K562 (cell line): ENCODE data around the gene SCAPER. TPM values are rescaled to one million over a fixed set of nuclear protein-coding genes. Genes with fewer than 3 reads are reported as not detected.

Source experiments
- ATAC-seq: fragments of 200-7000 bp; cut with Tn5 transposase; 3 replicates; pipeline ENCODE4 v1.9.1; 2020; ENCODE audit warnings: moderate library complexity
- BruUV-seq: library from RNA; stranded (reverse); fragments of 400-500 nt; replicated peaks from 2 replicates; lab custom pipeline; 2021; lab: Mats Ljungman, UMichigan
- CTCF ChIA-PET: fragments of 300-600 bp; formaldehyde crosslinking; extraction: SDS; loops from one replicate; lab custom pipeline; 2021; ENCODE audit warnings: low intra/inter-chr PET ratio; lab: Yijun Ruan, JAX
- POLR2A ChIA-PET: fragments of 300-600, 350-650 bp; sonication (Branson Sonifier 250); formaldehyde crosslinking; extraction: SDS; loops from one replicate; lab custom pipeline; 2021; ENCODE audit warnings: antibody characterized with exemption, inconsistent platforms; lab: Yijun Ruan, JAX
- DNase-seq, 4 experiments: peaks; one replicate each; pipeline versions ENCODE4 v3.0.0 to v3.0.0-alpha.2; 2011 to 2018; ENCODE audit warnings: low spot score in 3 of 4, mixed read lengths in 3 of 4; ENCODE audit errors: extremely low read depth in 1 of 4
- FAIRE-seq: peaks from 2 replicates; lab custom pipeline; 2011; peaks lifted over from hg19 to GRCh38; lab: Jason Lieb, UNC
- H2AFZ ChIP-seq: 2 replicates; pipeline ENCODE4 v1.6.0; 2011; ENCODE audit warnings: low read depth, low read length, control low read depth, inconsistent platforms
- H3K27ac ChIP-seq: fragments of 200-600 bp; 3 replicates; pipeline ENCODE4 v1.8.0; 2011; ENCODE audit warnings: low read depth, mild to moderate bottlenecking, control low read depth, inconsistent platforms, low read length, moderate library complexity, mixed read lengths; ENCODE audit errors: extremely low read depth
- H3K27me3 ChIP-seq, 2 experiments: fragments of 300-600 bp in 1 of 2; 2 replicates in 1 of 2; 3 replicates in 1 of 2; pipeline versions ENCODE4 v1.6.0 to v1.8.0; 2011; ENCODE audit warnings: inconsistent platforms in 2 of 2, low read length in 2 of 2, mild to moderate bottlenecking in 1 of 2, mixed read lengths in 1 of 2, moderate library complexity in 1 of 2; ENCODE audit not compliant: control insufficient read depth in 2 of 2, insufficient read depth in 2 of 2
- H3K36me3 ChIP-seq: fragments of 300-600 bp; 3 replicates; pipeline ENCODE4 v1.8.0; 2011; ENCODE audit warnings: mild to moderate bottlenecking, low read length, inconsistent platforms; ENCODE audit not compliant: control insufficient read depth, insufficient read depth
- H3K4me1 ChIP-seq, 2 experiments: fragments of 200-600 bp in 1 of 2; replicated peaks in 1 of 2; 2 replicates in 1 of 2; 3 replicates in 1 of 2; pipeline versions ENCODE4 v1.5.1 to v1.8.0; 2011; ENCODE audit warnings: inconsistent platforms in 2 of 2, low read length in 2 of 2, mild to moderate bottlenecking in 1 of 2, mixed read lengths in 1 of 2, moderate library complexity in 1 of 2; ENCODE audit not compliant: control insufficient read depth in 2 of 2, insufficient read depth in 2 of 2
- H3K4me2 ChIP-seq: 2 replicates; pipeline ENCODE4 v1.6.1; 2011; ENCODE audit warnings: low read length, control low read depth, inconsistent platforms, mixed read lengths; ENCODE audit not compliant: insufficient read depth
- H3K4me3 ChIP-seq: fragments of 200-600 bp; sonication (generic), shearing (Covaris generic); 2 replicates; pipeline ENCODE4 v1.5.1; 2016; ENCODE audit warnings: control low read depth, inconsistent platforms
- H3K79me2 ChIP-seq: fragments of 200-600 bp; 3 replicates; pipeline ENCODE4 v1.8.0; 2011; ENCODE audit warnings: low read length, inconsistent platforms; ENCODE audit not compliant: control insufficient read depth, insufficient read depth
- H3K9ac ChIP-seq, 2 experiments: 2 replicates each; pipeline versions ENCODE4 v1.6.0 to v1.6.1; 2011; ENCODE audit warnings: low read depth in 2 of 2, low read length in 2 of 2, control low read depth in 1 of 2, inconsistent platforms in 1 of 2, mild to moderate bottlenecking in 1 of 2, mixed read lengths in 1 of 2; ENCODE audit not compliant: insufficient read depth in 1 of 2
- H3K9me1 ChIP-seq: one replicate; pipeline ENCODE4 v1.6.0; 2011; ENCODE audit warnings: inconsistent platforms, mild to moderate bottlenecking, low read length, moderate library complexity; ENCODE audit not compliant: control insufficient read depth, insufficient read depth
- H3K9me3 ChIP-seq: replicated peaks from 2 replicates; pipeline ENCODE4 v1.5.1; 2011; ENCODE audit warnings: low read depth, low read length, inconsistent platforms; ENCODE audit not compliant: control insufficient read depth, insufficient read depth
- H4K20me1 ChIP-seq: replicated peaks from 2 replicates; pipeline ENCODE4 v1.6.1; 2011; ENCODE audit warnings: low read length, inconsistent platforms, mixed read lengths; ENCODE audit not compliant: control insufficient read depth, insufficient read depth
- ARID2 ChIP-seq: fragments of 450-650 bp; IDR thresholded peaks from 2 replicates; pipeline ENCODE4 v1.6.1; 2017; ENCODE audit warnings: antibody characterized with exemption, mild to moderate bottlenecking
- ETS1 ChIP-seq: conservative IDR thresholded peaks from 2 replicates; pipeline ENCODE4 v1.6.1; 2011; ENCODE audit warnings: low read depth, mild to moderate bottlenecking, low read length; ENCODE audit not compliant: control insufficient read depth
- ZBTB33 ChIP-seq: sonication (generic); formaldehyde crosslinking; IDR thresholded peaks from 2 replicates; pipeline ENCODE4 v1.8.1; 2023; ENCODE audit warnings: mild to moderate bottlenecking, missing genetic modification reagents
- ZFP91 ChIP-seq: sonication (generic); formaldehyde crosslinking; IDR thresholded peaks from 2 replicates; pipeline ENCODE4 v1.8.0; 2022; ENCODE audit warnings: mild to moderate bottlenecking, missing genetic modification reagents
- ZNF778 ChIP-seq: fragments of 450-650 bp; formaldehyde crosslinking; IDR thresholded peaks from 2 replicates; pipeline ENCODE4 v1.4.0; 2020; ENCODE audit warnings: mild to moderate bottlenecking, moderate library complexity
- WGBS: fragments of 100-300 bp; shearing (Covaris generic); methylation state at CpG from one replicate; pipeline ENCODE4 v1.1.6; 2016; ENCODE audit warnings: low coverage, mixed read lengths; ENCODE audit not compliant: insufficient coverage; ENCODE audit errors: missing lambda C conversion rate; 5-methylcytosine and 5-hydroxymethylcytosine counted together
- in situ Hi-C: fragments of 300-500 bp; cut with MboI; formaldehyde crosslinking; loops from 4 replicates; pipeline ENCODE4 v1.15.0; 2018; ENCODE audit warnings: inconsistent platforms, mixed read lengths
- intact Hi-C: fragments of 100-400 bp; cut with micrococcal nuclease; formaldehyde crosslinking; loops from 2 replicates; pipeline ENCODE4 v1.14.2; 2022
- polyA plus RNA-seq, 8 experiments: library from polyadenylated mRNA; depleted of rRNA in 4 of 8; stranded (reverse) in 5 of 8; unstranded in 3 of 8; fragments of >200 nt; fragmentation: Nextera tagmentation in 2 of 8; fragmentation: Illumina TruSeq in 1 of 8; extraction: Ambion mirVana in 2 of 8; extraction: Trizol in 1 of 8; gene quantifications; 2 replicates each; pipeline versions ENCODE4 v1.2.1 to v1.2.3, GENCODE V29; 2011 to 2014; ENCODE audit warnings: inconsistent platforms in 1 of 8, missing spikeins in 1 of 8
- total RNA-seq, 7 experiments: library from RNA; depleted of rRNA in 6 of 7; stranded (reverse); fragments of >200 nt in 6 of 7; fragmentation: Illumina TruSeq in 2 of 7; extraction: Trizol in 2 of 7; gene quantifications; 2 replicates each; pipeline versions ENCODE4 v1.2.1 to v1.2.3, GENCODE V29; 2011 to 2021; ENCODE audit warnings: low replicate concordance in 1 of 7
- TF ChIP-seq, protein P1 (sequence below): sonication (generic); formaldehyde crosslinking; IDR thresholded peaks from 2 replicates; pipeline ENCODE4 v1.8.0; 2023; ENCODE audit warnings: missing genetic modification reagents, mild to moderate bottlenecking, borderline replicate concordance
- TF ChIP-seq, protein P2 (sequence below): fragments of 450-650 bp; formaldehyde crosslinking; IDR thresholded peaks from 2 replicates; pipeline ENCODE4 v1.4.0; 2020; ENCODE audit warnings: mild to moderate bottlenecking, moderate library complexity

Gene SCAPER
- total and polyA plus RNA-seq, 9 of the 15 experiments (the other 6 are each of a cell fraction or from before 2014, with no cell fraction given), result 1.3 to 5.7 (median 3.2) TPM

DNA sequence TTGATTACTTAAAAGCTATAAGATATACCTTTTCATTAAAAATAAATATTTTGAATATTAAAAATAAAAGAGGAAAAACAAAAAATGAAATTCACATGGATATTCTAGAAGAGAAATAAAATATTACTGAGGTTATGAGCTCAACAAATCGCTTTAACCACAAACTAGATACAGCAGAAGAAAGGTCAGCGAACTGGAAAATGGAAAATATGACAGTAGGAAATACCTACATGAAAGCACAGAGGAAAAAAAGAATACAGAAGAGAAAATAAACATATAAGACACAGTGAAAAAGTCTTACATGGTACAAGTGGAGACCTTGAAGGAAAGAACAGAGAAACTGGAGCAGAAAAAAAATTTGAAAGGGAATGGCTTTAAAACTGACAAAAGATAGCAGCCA, 33.2 kb downstream of the SCAPER start:
- no peak overlapping the region for H3K9ac ChIP-seq
- ChIA-PET POLR2A (interaction anchor here (0.6 to 1.2 kb wide), 2 partner anchors 15 to 825 kb away, joined by 3 read pairs; no protein-coding TSS in a partner anchor), CTCF (no interaction called here)
- BruUV-seq, result no TSS peak
- no peak overlapping the region for H3K27ac ChIP-seq
- H4K20me1 ChIP-seq, result no peaks in the 10 kb centered on the region
- FAIRE-seq (no peak), ATAC-seq (no peak), DNase-seq (no peak)
- H3K36me3 ChIP-seq, result no peaks in the 10 kb centered on the region
- no peaks in the 10 kb centered on the region for H3K9me3 ChIP-seq
- 55% methylated on average over 2 of the region's 2 CpGs for WGBS
- in situ Hi-C loops, result no loop called here
- no peaks in the 10 kb centered on the region for H3K27me3 ChIP-seq
- H3K4me3 ChIP-seq, result no peak overlapping the region
- no peaks in the 10 kb centered on the region for H3K4me1 ChIP-seq
- H3K9me1 ChIP-seq, result no peaks in the 10 kb centered on the region
- H3K79me2 ChIP-seq, result no peaks in the 10 kb centered on the region
- no peak overlapping the region for H3K4me2 ChIP-seq
- intact Hi-C loops, result no loop called here
- H2AFZ ChIP-seq, result no peak overlapping the region
- TF ChIP-seq, protein P1, sequence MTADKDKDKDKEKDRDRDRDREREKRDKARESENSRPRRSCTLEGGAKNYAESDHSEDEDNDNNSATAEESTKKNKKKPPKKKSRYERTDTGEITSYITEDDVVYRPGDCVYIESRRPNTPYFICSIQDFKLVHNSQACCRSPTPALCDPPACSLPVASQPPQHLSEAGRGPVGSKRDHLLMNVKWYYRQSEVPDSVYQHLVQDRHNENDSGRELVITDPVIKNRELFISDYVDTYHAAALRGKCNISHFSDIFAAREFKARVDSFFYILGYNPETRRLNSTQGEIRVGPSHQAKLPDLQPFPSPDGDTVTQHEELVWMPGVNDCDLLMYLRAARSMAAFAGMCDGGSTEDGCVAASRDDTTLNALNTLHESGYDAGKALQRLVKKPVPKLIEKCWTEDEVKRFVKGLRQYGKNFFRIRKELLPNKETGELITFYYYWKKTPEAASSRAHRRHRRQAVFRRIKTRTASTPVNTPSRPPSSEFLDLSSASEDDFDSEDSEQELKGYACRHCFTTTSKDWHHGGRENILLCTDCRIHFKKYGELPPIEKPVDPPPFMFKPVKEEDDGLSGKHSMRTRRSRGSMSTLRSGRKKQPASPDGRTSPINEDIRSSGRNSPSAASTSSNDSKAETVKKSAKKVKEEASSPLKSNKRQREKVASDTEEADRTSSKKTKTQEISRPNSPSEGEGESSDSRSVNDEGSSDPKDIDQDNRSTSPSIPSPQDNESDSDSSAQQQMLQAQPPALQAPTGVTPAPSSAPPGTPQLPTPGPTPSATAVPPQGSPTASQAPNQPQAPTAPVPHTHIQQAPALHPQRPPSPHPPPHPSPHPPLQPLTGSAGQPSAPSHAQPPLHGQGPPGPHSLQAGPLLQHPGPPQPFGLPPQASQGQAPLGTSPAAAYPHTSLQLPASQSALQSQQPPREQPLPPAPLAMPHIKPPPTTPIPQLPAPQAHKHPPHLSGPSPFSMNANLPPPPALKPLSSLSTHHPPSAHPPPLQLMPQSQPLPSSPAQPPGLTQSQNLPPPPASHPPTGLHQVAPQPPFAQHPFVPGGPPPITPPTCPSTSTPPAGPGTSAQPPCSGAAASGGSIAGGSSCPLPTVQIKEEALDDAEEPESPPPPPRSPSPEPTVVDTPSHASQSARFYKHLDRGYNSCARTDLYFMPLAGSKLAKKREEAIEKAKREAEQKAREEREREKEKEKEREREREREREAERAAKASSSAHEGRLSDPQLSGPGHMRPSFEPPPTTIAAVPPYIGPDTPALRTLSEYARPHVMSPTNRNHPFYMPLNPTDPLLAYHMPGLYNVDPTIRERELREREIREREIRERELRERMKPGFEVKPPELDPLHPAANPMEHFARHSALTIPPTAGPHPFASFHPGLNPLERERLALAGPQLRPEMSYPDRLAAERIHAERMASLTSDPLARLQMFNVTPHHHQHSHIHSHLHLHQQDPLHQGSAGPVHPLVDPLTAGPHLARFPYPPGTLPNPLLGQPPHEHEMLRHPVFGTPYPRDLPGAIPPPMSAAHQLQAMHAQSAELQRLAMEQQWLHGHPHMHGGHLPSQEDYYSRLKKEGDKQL (CRISPR knock-in tag), result no peak
- no peak for TF ChIP-seq ETS1
- TF ChIP-seq, protein P2, sequence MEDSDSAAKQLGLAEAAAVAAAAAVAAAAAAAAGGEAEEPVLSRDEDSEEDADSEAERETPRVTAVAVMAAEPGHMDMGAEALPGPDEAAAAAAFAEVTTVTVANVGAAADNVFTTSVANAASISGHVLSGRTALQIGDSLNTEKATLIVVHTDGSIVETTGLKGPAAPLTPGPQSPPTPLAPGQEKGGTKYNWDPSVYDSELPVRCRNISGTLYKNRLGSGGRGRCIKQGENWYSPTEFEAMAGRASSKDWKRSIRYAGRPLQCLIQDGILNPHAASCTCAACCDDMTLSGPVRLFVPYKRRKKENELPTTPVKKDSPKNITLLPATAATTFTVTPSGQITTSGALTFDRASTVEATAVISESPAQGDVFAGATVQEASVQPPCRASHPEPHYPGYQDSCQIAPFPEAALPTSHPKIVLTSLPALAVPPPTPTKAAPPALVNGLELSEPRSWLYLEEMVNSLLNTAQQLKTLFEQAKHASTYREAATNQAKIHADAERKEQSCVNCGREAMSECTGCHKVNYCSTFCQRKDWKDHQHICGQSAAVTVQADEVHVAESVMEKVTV (CRISPR knock-in tag), result no peak
- TF ChIP-seq ARID2, result no peak
- TF ChIP-seq ZNF778 (CRISPR knock-in tag), result no peak
- TF ChIP-seq ZBTB33 (CRISPR knock-in tag), result no peak
- TF ChIP-seq ZFP91 (CRISPR knock-in tag), result no peak
